Lower lobe of right lung (tissue), 2 donors: Measurements from ENCODE around the gene IGFALS. TPM values are rescaled to one million over a fixed set of nuclear protein-coding genes. Genes with fewer than 3 reads are reported as not detected.
"Not testable (repeated sequence)": the region's sequence is repeated elsewhere in the genome, so short reads cannot be mapped to it uniquely, and the experiment has no call there.

ENCODE experiments used
- ATAC-seq, 2 donors: fragments of 200-7000 bp; cut with Tn5 transposase; one replicate each; pipeline ENCODE4 v1.9.1; 2020 to 2022; ENCODE audit warnings: mild to moderate bottlenecking in 2 of 2, moderate library complexity in 2 of 2
- DNase-seq: peaks from one replicate; pipeline ENCODE4 v3.0.0-alpha.2; 2020
- H3K27ac ChIP-seq: fragments of 200-600 bp; one replicate; pipeline ENCODE4 v1.8.0; 2022
- H3K27me3 ChIP-seq: fragments of 200-600 bp; one replicate; pipeline ENCODE4 v1.8.0; 2022; ENCODE audit warnings: low read depth
- H3K36me3 ChIP-seq: fragments of 200-600 bp; one replicate; pipeline ENCODE4 v1.8.0; 2022; ENCODE audit warnings: mild to moderate bottlenecking
- H3K4me1 ChIP-seq: fragments of 200-600 bp; one replicate; pipeline ENCODE4 v1.8.0; 2022
- H3K4me3 ChIP-seq: fragments of 200-600 bp; one replicate; pipeline ENCODE4 v1.8.0; 2022; ENCODE audit warnings: mild to moderate bottlenecking
- H3K9me3 ChIP-seq: fragments of 200-600 bp; one replicate; pipeline ENCODE4 v1.8.0; 2022
- intact Hi-C: fragments of 100-400 bp; cut with DNase I; formaldehyde crosslinking; loops from one replicate; pipeline ENCODE4 v1.11.0; 2022
- total RNA-seq: library from RNA; stranded (reverse); fragmentation: NEBNext Ultra II Directional; extraction: Animal tissue kit (Norgen Biotek cat#: 25700); gene quantifications from one replicate; pipeline ENCODE4 v1.2.1, GENCODE V29; 2021
- TF ChIP-seq, protein P1 (sequence below): fragments of 200-600 bp; IDR thresholded peaks from one replicate; pipeline ENCODE4 v1.8.0; 2022; ENCODE audit warnings: antibody characterized with exemption, mild to moderate bottlenecking
- donor health status: DM: no; HTN: yes; CAD: no; lungs with severe emphysema.

Gene IGFALS
- total RNA-seq, 1 donor from 2014 or later: 0.97 TPM

DNA sequence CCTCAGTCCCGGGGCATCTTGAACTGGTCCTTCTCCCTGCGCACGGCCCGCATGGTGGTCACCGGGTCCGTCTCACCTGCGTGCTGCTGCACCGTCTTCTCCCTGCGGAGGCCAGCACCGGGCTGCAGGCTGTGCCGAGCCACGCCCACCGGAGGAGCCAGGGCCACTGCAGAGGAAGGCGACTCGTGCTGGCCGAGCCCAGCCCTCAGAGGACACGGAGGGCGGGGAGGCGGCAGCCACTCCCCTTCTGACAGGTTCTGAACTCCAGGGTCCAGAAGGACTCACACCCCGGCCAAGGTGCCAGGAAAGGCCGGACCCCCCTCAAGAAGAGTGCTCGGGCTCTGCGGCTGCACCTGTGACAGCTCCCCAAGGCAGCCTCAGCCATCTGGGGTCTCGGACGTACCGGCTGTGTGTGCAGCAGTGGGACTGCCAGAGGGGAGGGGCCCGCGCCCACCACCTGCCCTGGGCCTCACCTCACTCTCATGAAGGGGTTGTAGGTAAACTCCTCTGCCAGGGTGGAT is 15.8 kb upstream of the IGFALS start:
- peak in 1 of 2 donors; percentile 16 for ATAC-seq
- TF ChIP-seq, protein P1, sequence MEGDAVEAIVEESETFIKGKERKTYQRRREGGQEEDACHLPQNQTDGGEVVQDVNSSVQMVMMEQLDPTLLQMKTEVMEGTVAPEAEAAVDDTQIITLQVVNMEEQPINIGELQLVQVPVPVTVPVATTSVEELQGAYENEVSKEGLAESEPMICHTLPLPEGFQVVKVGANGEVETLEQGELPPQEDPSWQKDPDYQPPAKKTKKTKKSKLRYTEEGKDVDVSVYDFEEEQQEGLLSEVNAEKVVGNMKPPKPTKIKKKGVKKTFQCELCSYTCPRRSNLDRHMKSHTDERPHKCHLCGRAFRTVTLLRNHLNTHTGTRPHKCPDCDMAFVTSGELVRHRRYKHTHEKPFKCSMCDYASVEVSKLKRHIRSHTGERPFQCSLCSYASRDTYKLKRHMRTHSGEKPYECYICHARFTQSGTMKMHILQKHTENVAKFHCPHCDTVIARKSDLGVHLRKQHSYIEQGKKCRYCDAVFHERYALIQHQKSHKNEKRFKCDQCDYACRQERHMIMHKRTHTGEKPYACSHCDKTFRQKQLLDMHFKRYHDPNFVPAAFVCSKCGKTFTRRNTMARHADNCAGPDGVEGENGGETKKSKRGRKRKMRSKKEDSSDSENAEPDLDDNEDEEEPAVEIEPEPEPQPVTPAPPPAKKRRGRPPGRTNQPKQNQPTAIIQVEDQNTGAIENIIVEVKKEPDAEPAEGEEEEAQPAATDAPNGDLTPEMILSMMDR: no peak
- no peaks in the 10 kb centered on the region for H3K27me3 ChIP-seq
- no peak overlapping the region for H3K27ac ChIP-seq
- no peak overlapping the region for H3K4me3 ChIP-seq
- H3K4me1 ChIP-seq: peaks cover 11% of the 10 kb centered on the region
- H3K36me3 ChIP-seq: peaks cover 55% of the 10 kb centered on the region
- no peaks in the 10 kb centered on the region for H3K9me3 ChIP-seq
- peak; percentile 38 for DNase-seq
- intact Hi-C loops: no loop called here

DNA sequence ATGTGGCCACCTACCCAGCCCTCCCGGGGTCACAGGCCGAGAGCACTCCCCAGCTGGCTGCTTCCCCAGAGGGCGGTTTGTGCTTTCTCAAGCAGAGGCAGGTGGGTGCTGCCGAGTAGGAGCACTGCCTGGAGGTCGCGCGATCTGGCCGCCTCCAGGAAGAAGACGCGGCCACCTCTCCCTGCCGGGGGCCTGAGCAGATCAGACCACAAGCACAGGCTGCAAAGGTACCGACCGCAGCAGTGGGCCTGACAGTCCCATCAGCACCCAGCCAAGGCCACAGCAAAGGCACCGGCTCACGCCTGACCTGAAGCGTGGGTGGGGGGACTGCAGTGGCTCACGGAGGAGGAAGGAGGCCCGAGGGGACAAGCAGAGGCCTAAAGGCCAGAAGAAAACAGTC is 15.2 kb upstream of the IGFALS start:
- ATAC-seq (no peak), DNase-seq (peak; percentile 34)
- no peak overlapping the region for H3K4me3 ChIP-seq
- H3K27me3 ChIP-seq: no peaks in the 10 kb centered on the region
- peaks cover 49% of the 10 kb centered on the region for H3K36me3 ChIP-seq
- TF ChIP-seq, protein P1: no peak
- H3K27ac ChIP-seq: no peak overlapping the region
- H3K9me3 ChIP-seq: no peaks in the 10 kb centered on the region
- H3K4me1 ChIP-seq: peaks cover 11% of the 10 kb centered on the region
- intact Hi-C loops: no loop called here

DNA sequence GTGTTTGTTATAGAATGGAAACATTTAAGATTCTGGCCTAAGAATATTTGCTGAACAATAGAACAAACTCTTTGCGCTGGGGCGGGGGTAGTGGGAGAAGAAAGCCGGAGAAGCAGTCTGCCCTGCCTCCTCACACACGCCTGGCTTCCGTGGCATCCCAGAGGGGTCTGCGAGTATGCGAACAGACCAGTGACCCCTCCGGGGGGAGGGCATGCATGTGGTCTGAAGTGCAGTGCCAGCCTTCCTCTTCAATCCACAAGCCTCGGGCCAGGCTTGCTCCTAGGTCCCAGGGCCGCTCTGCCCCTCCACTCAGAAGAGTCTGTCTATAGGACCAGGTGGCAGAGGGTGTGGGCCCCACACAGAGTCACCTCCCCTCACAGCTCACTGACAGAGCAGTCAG is 14.1 kb upstream of the IGFALS start:
- H3K4me3 ChIP-seq: no peak overlapping the region
- intact Hi-C loops: no loop called here
- H3K27ac ChIP-seq: no peak overlapping the region
- no peaks in the 10 kb centered on the region for H3K9me3 ChIP-seq
- H3K27me3 ChIP-seq: no peaks in the 10 kb centered on the region
- ATAC-seq (no peak), DNase-seq (no peak)
- H3K36me3 ChIP-seq: peaks cover 47% of the 10 kb centered on the region
- peaks cover 5% of the 10 kb centered on the region for H3K4me1 ChIP-seq
- TF ChIP-seq, protein P1: no peak

DNA sequence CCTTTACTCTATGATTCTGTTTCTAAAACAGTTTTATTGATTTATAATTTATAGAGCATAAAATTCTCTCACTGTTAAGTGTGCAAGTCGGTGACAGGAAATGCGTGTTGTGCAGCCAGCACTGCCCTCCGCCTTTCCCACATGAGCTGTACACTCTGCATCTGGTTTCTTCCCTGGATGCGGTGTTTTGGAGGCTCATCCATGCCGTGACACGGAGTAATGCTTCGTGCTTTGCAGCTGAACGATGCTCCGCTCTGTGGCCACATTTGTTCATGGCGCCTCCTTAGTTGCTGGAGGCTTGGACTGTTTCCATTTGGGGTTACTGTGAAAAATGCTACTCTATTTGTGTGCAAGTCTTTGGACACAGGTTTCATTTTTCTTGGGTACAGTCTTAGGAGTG is 7.2 kb upstream of the IGFALS start:
- no peak for DNase-seq
- TF ChIP-seq, protein P1: no peak
- Histone ChIP-seq H3K9me3 (peaks cover 6% of the 10 kb centered on the region), H3K27me3 (no peaks in the 10 kb centered on the region), H3K36me3 (peaks cover 5% of the 10 kb centered on the region), H3K4me1 (no peaks in the 10 kb centered on the region), H3K4me3 (no peak overlapping the region), H3K27ac (no peak overlapping the region)
- intact Hi-C loops: no loop called here
- ATAC-seq: no peak

DNA sequence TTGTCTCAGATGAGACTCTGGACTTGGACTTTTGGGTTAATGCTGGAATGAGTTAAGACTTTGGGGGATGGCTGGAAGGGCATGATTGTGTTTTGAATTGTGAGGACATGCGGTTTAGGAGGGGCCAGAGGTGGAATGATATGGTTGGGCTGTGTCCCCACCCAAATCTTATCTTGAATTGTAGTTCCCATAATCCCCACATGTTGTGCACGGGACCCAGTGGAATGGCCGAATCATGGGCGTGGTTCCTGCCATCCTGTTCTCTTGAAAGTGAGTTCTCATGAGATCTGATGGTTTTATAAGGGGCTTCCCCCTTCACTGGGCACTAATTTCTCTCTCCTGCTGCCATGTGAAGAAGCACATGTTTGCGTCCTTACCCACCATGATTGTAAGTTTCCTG is 5.8 kb upstream of the IGFALS start:
- DNase-seq, H3K27me3 ChIP-seq, ATAC-seq, intact Hi-C loops, H3K4me1 ChIP-seq, H3K4me3 ChIP-seq, H3K9me3 ChIP-seq, H3K27ac ChIP-seq, H3K36me3 ChIP-seq: not testable (repeated sequence)

DNA sequence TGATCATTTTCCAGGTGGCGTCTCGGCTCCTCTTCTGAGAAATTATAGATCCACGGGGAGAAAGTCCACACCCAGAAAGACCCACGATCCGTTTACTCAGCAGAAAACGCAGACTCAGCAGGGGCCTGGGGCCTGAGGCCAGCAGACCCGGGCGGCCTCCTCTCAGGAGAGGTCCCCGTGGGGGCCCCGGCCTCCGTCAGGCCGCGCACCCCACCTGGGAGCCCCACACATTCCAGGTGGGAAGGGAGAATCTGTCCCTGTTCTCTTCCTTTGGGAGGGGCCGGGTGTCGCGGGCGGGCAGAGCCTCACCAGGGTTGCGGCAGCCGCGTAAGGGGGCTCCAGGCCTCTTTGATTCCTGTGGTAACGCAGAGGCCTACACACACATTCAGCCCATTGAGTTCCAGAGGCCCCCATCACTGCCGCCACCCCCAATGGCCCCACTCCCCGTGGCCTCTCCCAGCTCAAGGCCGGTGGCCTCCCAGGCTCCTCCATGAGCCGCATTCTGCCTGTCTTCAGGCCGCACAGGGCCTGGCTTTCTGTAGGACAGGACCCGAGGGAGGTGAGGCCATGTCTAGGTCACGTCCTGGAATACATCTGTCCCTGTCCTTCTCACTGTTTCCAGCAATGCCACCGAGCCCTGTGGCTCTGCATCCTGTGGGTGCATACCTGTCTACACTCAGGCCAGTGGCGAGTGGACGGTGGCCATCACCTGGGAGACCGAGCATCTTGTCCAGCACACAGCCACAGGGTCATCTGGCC is 1.6 kb upstream of the IGFALS start:
- Histone ChIP-seq H3K36me3 (peaks cover under 1% of the 10 kb centered on the region), H3K27ac (peak overlapping the region; percentile 46), H3K27me3 (no peaks in the 10 kb centered on the region), H3K9me3 (peaks cover 6% of the 10 kb centered on the region), H3K4me1 (no peaks in the 10 kb centered on the region), H3K4me3 (peak overlapping the region; percentile 11)
- DNase-seq (peak; percentile 45), ATAC-seq (no peak)
- TF ChIP-seq, protein P1: no peak
- intact Hi-C loops: no loop called here
